NCI-H82 (cell line): ENCODE data around the gene UNKL.
"Not testable (repeated sequence)": the region's sequence is repeated elsewhere in the genome, so short reads cannot be mapped to it uniquely, and the experiment has no call there.

ENCODE experiments used
- DNase-seq: peaks from one replicate; lab custom pipeline; 2025; lab: John Stamatoyannopoulos, UW

UNKL gene

GRCh38 chr16:1446296-1447080, 32.0 kb upstream of the UNKL start:
- DNase-seq = no peak

- DNase-seq = no peak
Measured at GRCh38 chr16:1445518-1446203, 31.2 kb upstream of the UNKL start.

GRCh38 chr16:1444730-1445517, 30.4 kb upstream of the UNKL start:
- no peak for DNase-seq

GRCh38 chr16:1443980-1444729, 29.7 kb upstream of the UNKL start, which contains the start of gene CCDC154:
TSS of gene CCDC154 (minus strand) at chr16:1444556. CDS start at chr16:1444322, 234 bp downstream.
- no peak for DNase-seq

- DNase-seq = no peak
Measured at GRCh38 chr16:1443403-1443973, 29.0 kb upstream of the UNKL start.

GRCh38 chr16:1442697-1443096, 28.2 kb upstream of the UNKL start:
- DNase-seq = no peak

GRCh38 chr16:1441391-1441829, 26.9 kb upstream of the UNKL start:
- no peak for DNase-seq

GRCh38 chr16:1439699-1440074, 25.2 kb upstream of the UNKL start:
- not testable (repeated sequence) for DNase-seq

- DNase-seq = no peak
Measured at GRCh38 chr16:1439058-1439698, 24.7 kb upstream of the UNKL start.

- DNase-seq = no peak
Measured at GRCh38 chr16:1438229-1439057, 23.9 kb upstream of the UNKL start.

GRCh38 chr16:1437606-1438005, 23.1 kb upstream of the UNKL start:
- no peak for DNase-seq

- DNase-seq = no peak
Measured at GRCh38 chr16:1436731-1437355, 22.3 kb upstream of the UNKL start.

- no peak for DNase-seq
Measured at GRCh38 chr16:1435921-1436697, 21.6 kb upstream of the UNKL start.

- DNase-seq = no peak
Measured at GRCh38 chr16:1434644-1435592, 20.4 kb upstream of the UNKL start.

GRCh38 chr16:1433756-1434155, 19.3 kb upstream of the UNKL start:
- DNase-seq = no peak

- DNase-seq = no peak
Measured at GRCh38 chr16:1433263-1433560, 18.7 kb upstream of the UNKL start.

- DNase-seq = no peak
Measured at GRCh38 chr16:1432388-1433262, 18.1 kb upstream of the UNKL start.
